Measurements from ENCODE around the gene WRAP73. TPM values are rescaled to one million over a fixed set of nuclear protein-coding genes. Genes with fewer than 3 reads are reported as not detected.

WRAP73 gene
- total RNA-seq, 1 donor from 2014 or later, result 15.6 TPM

DNA sequence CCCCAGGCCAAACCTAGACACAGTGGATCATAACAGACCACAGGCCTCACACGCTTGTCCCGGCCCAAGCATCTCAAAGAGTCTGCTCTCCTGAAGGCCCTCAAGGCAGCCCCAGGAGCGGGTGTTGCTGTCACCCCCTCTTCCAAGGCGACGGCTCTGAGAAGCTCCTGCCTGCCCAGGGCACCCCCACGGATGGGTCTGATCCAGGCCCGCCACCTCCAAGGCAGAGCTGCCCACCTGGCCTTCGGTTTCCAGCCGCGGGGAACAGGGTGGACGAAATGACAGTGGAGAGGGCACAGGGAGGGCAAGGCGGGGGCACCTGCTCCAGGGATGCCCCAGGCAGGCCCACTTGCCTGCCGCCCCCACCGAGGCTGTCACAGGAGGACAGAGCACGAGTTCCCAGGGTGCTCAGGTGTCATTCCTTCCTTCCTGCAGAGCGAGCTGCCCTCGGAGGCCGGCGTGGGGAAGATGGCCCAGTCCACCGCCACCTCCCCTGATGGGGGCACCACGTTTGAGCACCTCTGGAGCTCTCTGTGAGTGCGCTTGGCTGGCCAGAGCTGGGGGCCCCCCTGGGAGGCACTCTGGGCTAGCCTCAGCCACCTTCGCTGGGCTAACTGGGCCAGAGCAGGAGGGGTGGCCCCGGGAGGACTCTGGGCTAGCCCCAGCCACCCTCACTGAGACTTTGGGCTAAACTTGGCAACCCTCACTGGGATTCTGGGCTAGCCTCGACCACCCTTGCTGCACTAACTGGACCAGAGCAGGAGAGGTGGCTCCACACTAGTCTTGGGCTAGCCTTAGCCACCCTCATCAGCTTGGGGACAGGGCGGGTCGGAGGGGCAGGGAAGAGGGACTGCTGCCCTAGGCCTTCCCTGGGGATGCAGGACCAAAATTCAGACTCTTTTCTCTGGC is 32.2 kb upstream of the WRAP73 start:
- Mint-ChIP-seq H3K4me3 (ENCODE audit: unreplicated experiment) (no peak overlapping the region), H3K27ac (ENCODE audit: unreplicated experiment) (no peak overlapping the region), H3K4me1 (ENCODE audit: low read depth, unreplicated experiment) (no peaks in the 10 kb centered on the region), H3K27me3 (ENCODE audit: low read depth, unreplicated experiment) (peaks cover 22% of the 10 kb centered on the region), H3K9me3 (ENCODE audit: unreplicated experiment) (peaks cover 3% of the 10 kb centered on the region), H3K36me3 (ENCODE audit: low read depth, unreplicated experiment) (no peaks in the 10 kb centered on the region)
- Histone ChIP-seq H3K4me1 (ENCODE audit: insufficient read depth, low read length) (no peaks in the 10 kb centered on the region), H3K4me2 (ENCODE audit: low read length) (no peak overlapping the region), H3K9me3 (ENCODE audit: insufficient read depth, low read depth, low read length) (no peaks in the 10 kb centered on the region), H3K27me3 (ENCODE audit: insufficient read depth, low read length) (peaks cover 6% of the 10 kb centered on the region), H3K79me2 (ENCODE audit: insufficient read depth, low read length) (no peaks in the 10 kb centered on the region), H3K27ac (ENCODE audit: low read depth, low read length) (no peak overlapping the region), H2AFZ (ENCODE audit: low read depth, low read length) (no peak overlapping the region), H4K20me1 (ENCODE audit: insufficient read depth, low read length) (no peaks in the 10 kb centered on the region), H3K36me3 (ENCODE audit: insufficient read depth, low read length) (no peaks in the 10 kb centered on the region), H3K9ac (ENCODE audit: low read length) (no peak overlapping the region), H3K4me3 (ENCODE audit: insufficient read depth, low read depth, low read length) (no peak overlapping the region)
- FAIRE-seq (no peak), DNase-seq (ENCODE audit: low read depth) (no peak)
- TF ChIP-seq, protein P1, sequence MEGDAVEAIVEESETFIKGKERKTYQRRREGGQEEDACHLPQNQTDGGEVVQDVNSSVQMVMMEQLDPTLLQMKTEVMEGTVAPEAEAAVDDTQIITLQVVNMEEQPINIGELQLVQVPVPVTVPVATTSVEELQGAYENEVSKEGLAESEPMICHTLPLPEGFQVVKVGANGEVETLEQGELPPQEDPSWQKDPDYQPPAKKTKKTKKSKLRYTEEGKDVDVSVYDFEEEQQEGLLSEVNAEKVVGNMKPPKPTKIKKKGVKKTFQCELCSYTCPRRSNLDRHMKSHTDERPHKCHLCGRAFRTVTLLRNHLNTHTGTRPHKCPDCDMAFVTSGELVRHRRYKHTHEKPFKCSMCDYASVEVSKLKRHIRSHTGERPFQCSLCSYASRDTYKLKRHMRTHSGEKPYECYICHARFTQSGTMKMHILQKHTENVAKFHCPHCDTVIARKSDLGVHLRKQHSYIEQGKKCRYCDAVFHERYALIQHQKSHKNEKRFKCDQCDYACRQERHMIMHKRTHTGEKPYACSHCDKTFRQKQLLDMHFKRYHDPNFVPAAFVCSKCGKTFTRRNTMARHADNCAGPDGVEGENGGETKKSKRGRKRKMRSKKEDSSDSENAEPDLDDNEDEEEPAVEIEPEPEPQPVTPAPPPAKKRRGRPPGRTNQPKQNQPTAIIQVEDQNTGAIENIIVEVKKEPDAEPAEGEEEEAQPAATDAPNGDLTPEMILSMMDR (IDR thresholded peaks at IDR 0.05; ENCODE audit: insufficient read depth, low read depth, low read length), result no peak
- TF ChIP-seq EZH2 (IDR thresholded peaks at IDR 0.05; ENCODE audit: insufficient read depth, low read length), result no peak

DNA sequence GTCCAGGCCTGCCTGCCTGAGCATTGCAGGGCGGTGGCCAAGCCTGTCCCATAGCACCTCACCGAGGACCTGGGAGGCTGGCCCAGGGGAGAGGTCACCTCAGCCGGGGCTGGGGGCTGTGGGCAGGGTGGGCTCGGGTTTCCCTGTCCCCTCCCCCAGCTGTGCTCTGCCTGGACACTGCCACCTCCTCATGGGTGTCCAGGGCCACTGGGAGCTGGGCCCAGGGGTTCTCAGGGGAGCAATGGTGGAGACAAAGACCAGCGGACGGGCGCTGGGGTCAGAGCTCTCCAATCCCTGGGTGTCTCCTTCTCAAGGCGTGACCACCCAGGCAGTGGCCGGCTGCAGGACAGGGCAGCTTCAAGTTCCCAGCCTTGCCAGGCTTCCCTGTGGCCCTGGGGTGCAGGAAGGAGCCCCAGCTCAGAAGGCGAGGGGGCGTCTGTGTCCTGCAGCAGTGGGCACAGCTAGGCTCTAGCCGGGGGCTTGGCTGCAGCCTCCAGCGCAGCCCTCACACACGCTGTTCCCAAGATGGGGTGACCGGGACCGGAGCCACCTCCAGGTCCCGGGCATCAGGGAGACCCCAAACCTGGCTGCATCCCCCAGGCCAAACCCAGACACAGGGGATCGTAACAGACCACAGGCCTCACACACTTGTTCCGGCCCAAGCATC is 31.5 kb upstream of the WRAP73 start:
- no peak for FAIRE-seq

More for the DNA sequence above, 31.5 kb upstream of the WRAP73 start:
- H3K9ac ChIP-seq (ENCODE audit: low read length), result no peak overlapping the region
- no peaks in the 10 kb centered on the region for H3K79me2 ChIP-seq (ENCODE audit: insufficient read depth, low read length)
- no peaks in the 10 kb centered on the region for H4K20me1 ChIP-seq (ENCODE audit: insufficient read depth, low read length)
- peaks cover 6% of the 10 kb centered on the region for H3K27me3 ChIP-seq (ENCODE audit: insufficient read depth, low read length)
- peaks cover 3% of the 10 kb centered on the region for H3K9me3 Mint-ChIP-seq (ENCODE audit: unreplicated experiment)
- H3K36me3 ChIP-seq (ENCODE audit: insufficient read depth, low read length), result no peaks in the 10 kb centered on the region
- H3K27ac Mint-ChIP-seq (ENCODE audit: unreplicated experiment), result no peak overlapping the region
- H3K4me3 ChIP-seq (ENCODE audit: insufficient read depth, low read depth, low read length), result no peak overlapping the region
- H3K9me3 ChIP-seq (ENCODE audit: insufficient read depth, low read depth, low read length), result no peaks in the 10 kb centered on the region
- H3K4me1 Mint-ChIP-seq (ENCODE audit: low read depth, unreplicated experiment), result no peaks in the 10 kb centered on the region
- no peak overlapping the region for H3K4me3 Mint-ChIP-seq (ENCODE audit: unreplicated experiment)
- H2AFZ ChIP-seq (ENCODE audit: low read depth, low read length), result no peak overlapping the region
- no peak for TF ChIP-seq EZH2 (IDR thresholded peaks at IDR 0.05; ENCODE audit: insufficient read depth, low read length)
- TF ChIP-seq, protein P1 (IDR thresholded peaks at IDR 0.05; ENCODE audit: insufficient read depth, low read depth, low read length), result no peak
- H3K36me3 Mint-ChIP-seq (ENCODE audit: low read depth, unreplicated experiment), result no peaks in the 10 kb centered on the region
- no peak for DNase-seq (ENCODE audit: low read depth)
- H3K4me2 ChIP-seq (ENCODE audit: low read length), result no peak overlapping the region
- no peak overlapping the region for H3K27ac ChIP-seq (ENCODE audit: low read depth, low read length)
- no peaks in the 10 kb centered on the region for H3K4me1 ChIP-seq (ENCODE audit: insufficient read depth, low read length)
- peaks cover 23% of the 10 kb centered on the region for H3K27me3 Mint-ChIP-seq (ENCODE audit: low read depth, unreplicated experiment)
